B cell (primary cell): ENCODE measurements around the gene RERE. TPM values are rescaled to one million over a fixed set of nuclear protein-coding genes. Genes with fewer than 3 reads are reported as not detected.
A peak's percentile ranks its signal among the peaks of the same experiment; 100 is the strongest.

Experiments used
- ATAC-seq: fragments of 200-7000 bp; cut with Tn5 transposase; one replicate; pipeline ENCODE4 v1.10.0; 2021; ENCODE audit warnings: low read depth, mild to moderate bottlenecking, moderate number of reproducible peaks, moderate library complexity
- CTCF ChIA-PET: fragments of 350-600 bp; sonication (Branson Sonifier 250); formaldehyde crosslinking; loops from one replicate; lab custom pipeline; 2021; ENCODE audit warnings: antibody characterized with exemption, inconsistent platforms; lab: Charles Lee
- POLR2A ChIA-PET: fragments of 350-600 bp; sonication (Branson Sonifier 250); formaldehyde crosslinking; loops from one replicate; lab custom pipeline; 2021; ENCODE audit warnings: antibody characterized with exemption; lab: Charles Lee
- DNase-seq: peaks from one replicate; pipeline ENCODE4 v3.0.0; 2013
- H2AFZ ChIP-seq: 2 replicates; pipeline ENCODE4 v1.6.1; 2012; ENCODE audit warnings: mild to moderate bottlenecking, low read depth, low read length; ENCODE audit not compliant: insufficient read depth, poor library complexity, severe bottlenecking
- H3K27ac ChIP-seq, 2 donors: 1 replicate in 1 of 2; 2 replicates in 1 of 2; pipeline ENCODE4 v1.5.1; 2012 to 2013; ENCODE audit warnings: low read length in 2 of 2, mild to moderate bottlenecking in 2 of 2, moderate library complexity in 1 of 2
- H3K27me3 ChIP-seq, 4 experiments: fragments of 200-600 bp in 1 of 4; sonication (generic) in 1 of 4; replicated peaks in 1 of 4; 1 replicate in 2 of 4; 2 replicates in 2 of 4; pipeline versions ENCODE4 v1.6.1 to v1.7.0; 2013 to 2016; ENCODE audit warnings: low read length in 3 of 4, mild to moderate bottlenecking in 2 of 4, mixed read lengths in 1 of 4, moderate library complexity in 1 of 4; ENCODE audit not compliant: insufficient read depth in 4 of 4, control insufficient read depth in 3 of 4; ENCODE audit errors: control extremely low read depth in 1 of 4
- H3K36me3 ChIP-seq, 2 experiments: replicated peaks in 1 of 2; 1 replicate in 1 of 2; 2 replicates in 1 of 2; pipeline versions ENCODE4 v1.6.1 to v1.7.1; 2013; ENCODE audit warnings: low read length in 1 of 2; ENCODE audit not compliant: insufficient read depth in 2 of 2, control insufficient read depth in 1 of 2; ENCODE audit errors: control extremely low read depth in 1 of 2, extremely low read depth in 1 of 2
- H3K4me1 ChIP-seq, 2 donors: fragments of 200-600 bp in 1 of 2; sonication (generic) in 1 of 2; 1 replicate in 1 of 2; 2 replicates in 1 of 2; pipeline versions ENCODE4 v1.5.1 to v1.6.1; 2013 to 2017; ENCODE audit warnings: low read length in 2 of 2; ENCODE audit not compliant: control insufficient read depth in 2 of 2, insufficient read depth in 2 of 2
- H3K4me2 ChIP-seq: replicated peaks from 2 replicates; pipeline ENCODE3; 2012; ENCODE audit warnings: mild to moderate bottlenecking, low read depth, low read length; ENCODE audit not compliant: poor library complexity, severe bottlenecking
- H3K4me3 ChIP-seq, 5 experiments: fragments of 200-600 bp in 1 of 5; sonication (generic) in 1 of 5; 1 replicate in 3 of 5; 2 replicates in 2 of 5; pipeline versions ENCODE4 v1.5.1 to v1.7.0; 2011 to 2016; ENCODE audit warnings: low read length in 4 of 5, mild to moderate bottlenecking in 4 of 5, low read depth in 2 of 5, control low read depth in 1 of 5, moderate library complexity in 1 of 5; ENCODE audit not compliant: insufficient read depth in 1 of 5; ENCODE audit errors: control extremely low read depth in 1 of 5, extremely low read depth in 1 of 5
- H3K79me2 ChIP-seq: fragments of 200-600 bp; sonication (generic); one replicate; pipeline ENCODE4 v1.6.0; 2016; ENCODE audit warnings: low read length; ENCODE audit not compliant: control insufficient read depth, insufficient read depth
- H3K9ac ChIP-seq: fragments of 200-600 bp; sonication (generic); 2 replicates; pipeline ENCODE4 v1.6.1; 2017; ENCODE audit warnings: mild to moderate bottlenecking, low read length, moderate library complexity
- H3K9me3 ChIP-seq, 3 donors: one replicate each; pipeline versions ENCODE4 v1.6.1 to v1.7.1; 2013; ENCODE audit warnings: low read length in 2 of 3; ENCODE audit not compliant: control insufficient read depth in 2 of 3, insufficient read depth in 1 of 3; ENCODE audit errors: control extremely low read depth in 1 of 3
- H4K20me1 ChIP-seq: 2 replicates; pipeline ENCODE4 v1.6.0; 2012; ENCODE audit warnings: mild to moderate bottlenecking, low read length; ENCODE audit not compliant: insufficient read depth, control insufficient read depth, poor library complexity, severe bottlenecking
- H3K27ac Mint-ChIP-seq: one replicate; pipeline ENCODE4 v1.8.0; 2021; ENCODE audit warnings: mixed read lengths
- H3K27me3 Mint-ChIP-seq: one replicate; pipeline ENCODE4 v1.8.0; 2021; ENCODE audit warnings: mixed read lengths
- H3K4me1 Mint-ChIP-seq: one replicate; pipeline ENCODE4 v1.8.0; 2021; ENCODE audit warnings: mixed read lengths
- H3K4me3 Mint-ChIP-seq: one replicate; pipeline ENCODE4 v1.8.0; 2021; ENCODE audit warnings: mixed read lengths
- H3K9me3 Mint-ChIP-seq: one replicate; pipeline ENCODE4 v1.8.0; 2022; ENCODE audit warnings: mixed read lengths; ENCODE audit not compliant: insufficient read depth
- CTCF ChIP-seq: fragments of 200-600 bp; IDR thresholded peaks from one replicate; pipeline ENCODE4 v1.8.0; 2022; ENCODE audit warnings: antibody characterized with exemption, mild to moderate bottlenecking
- EZH2 ChIP-seq: IDR thresholded peaks from 2 replicates; pipeline ENCODE4 v1.6.1; 2012; ENCODE audit warnings: borderline replicate concordance, low read depth, mild to moderate bottlenecking, moderate library complexity, low read length; ENCODE audit not compliant: insufficient read depth, poor library complexity, severe bottlenecking
- WGBS: methylation state at CpG from one replicate; pipeline ENCODE4 v1.1.5; 2013; ENCODE audit warnings: missing lambda C conversion rate; ENCODE audit not compliant: insufficient coverage; 5-methylcytosine and 5-hydroxymethylcytosine counted together
- intact Hi-C: fragments of 100-400 bp; cut with micrococcal nuclease; formaldehyde crosslinking; loops from one replicate; pipeline ENCODE4 v1.10.0; 2022
- polyA plus RNA-seq: library from polyadenylated mRNA; depleted of rRNA; stranded (reverse); fragments of >200 nt; gene quantifications from 2 replicates; pipeline ENCODE4 v1.2.3, GENCODE V29; 2012
- total RNA-seq, 2 donors: library from RNA; stranded (reverse); fragments of 120-200 nt in 1 of 2; gene quantifications; 1 replicate in 1 of 2; 2 replicates in 1 of 2; pipeline versions ENCODE4 v1.2.3 to v1.2.4, GENCODE V29; 2013 to 2022

The RERE gene
- total and polyA plus RNA-seq, 2 donors (not counting 1 experiment from before 2014, with no cell fraction given): 27.3 to 132 TPM

- intact Hi-C loops: no loop called here
- no peaks in the 10 kb centered on the region for H3K9me3 Mint-ChIP-seq
- H3K27ac Mint-ChIP-seq: peak overlapping the region; percentile 87
- POLR2A ChIA-PET: interaction anchor here (1.1 kb wide), 1 partner anchor 10 kb away, joined by 4 read pairs; no protein-coding TSS in a partner anchor
- Histone ChIP-seq H3K36me3 (peaks cover 11 to 30% of the 10 kb centered on the region in 2 experiments), H3K79me2 (peaks cover 71% of the 10 kb centered on the region), H3K27me3 (no peaks in the 10 kb centered on the region), H3K4me2 (peak overlapping the region; percentile 64), H3K9ac (peak overlapping the region; percentile 23), H3K9me3 (peaks cover 0 to 4% (median 0%) of the 10 kb centered on the region in 3 donors), H4K20me1 (no peaks in the 10 kb centered on the region), H2AFZ (peak overlapping the region; percentile 58), H3K4me1 (peaks cover 25 to 27% of the 10 kb centered on the region in 2 donors), H3K27ac (peak overlapping the region; percentile 54 to 77), H3K4me3 (peak overlapping the region in 2 of 5 experiments; percentile 7 to 18)
- ATAC-seq (no peak), DNase-seq (no peak)
- H3K4me3 Mint-ChIP-seq: peak overlapping the region; percentile 80
- CTCF ChIA-PET: interaction anchor here (2.2 kb wide), 1 partner anchor 339 kb away, joined by 6 read pairs; no protein-coding TSS in a partner anchor
- peaks cover 32% of the 10 kb centered on the region for H3K4me1 Mint-ChIP-seq
- H3K27me3 Mint-ChIP-seq: no peaks in the 10 kb centered on the region
- WGBS: 85% methylated on average over 6 of the region's 7 CpGs
- TF ChIP-seq CTCF (no peak), EZH2 (no peak)
These were observed 307.9 kb downstream of the RERE start for GRCh38 chr1:8509579-8509978.

DNA sequence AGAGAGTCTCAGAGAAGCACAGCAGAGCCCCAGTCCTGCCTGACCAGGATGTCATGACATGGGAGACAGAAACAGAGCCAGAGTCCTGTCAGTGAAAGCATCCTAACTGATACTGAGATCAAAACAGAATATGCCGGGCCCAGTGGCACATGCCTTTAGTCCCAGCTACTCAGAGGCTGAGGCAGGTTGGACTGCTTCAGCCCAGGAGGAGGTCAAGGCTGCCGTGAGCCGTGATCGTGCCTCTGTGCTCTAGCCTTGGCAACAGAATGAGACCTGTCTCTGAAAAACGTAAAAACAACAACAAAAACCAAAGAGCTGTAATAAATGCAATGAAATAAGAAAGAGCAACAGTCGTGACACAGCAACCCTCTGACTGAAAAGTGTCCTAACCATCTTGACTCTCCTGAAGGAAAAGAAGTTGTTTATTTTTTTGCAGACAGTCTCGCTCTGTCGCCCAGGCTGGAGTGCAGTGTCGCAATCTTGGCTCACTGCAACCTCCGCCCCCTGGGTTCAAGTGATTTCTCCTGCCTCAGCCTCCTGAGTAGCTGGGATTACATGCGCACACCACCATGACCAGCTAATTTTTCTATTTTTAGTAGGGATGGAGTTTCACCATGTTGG lies 310.3 kb downstream of the RERE start:
- H3K27me3 Mint-ChIP-seq: no peaks in the 10 kb centered on the region
- Histone ChIP-seq H3K9ac (no peak overlapping the region), H3K4me3 (no peak overlapping the region), H4K20me1 (no peaks in the 10 kb centered on the region), H2AFZ (no peak overlapping the region), H3K27ac (no peak overlapping the region), H3K36me3 (peaks cover 7 to 27% of the 10 kb centered on the region in 2 experiments), H3K27me3 (no peaks in the 10 kb centered on the region), H3K79me2 (peaks cover 50% of the 10 kb centered on the region), H3K4me2 (no peak overlapping the region), H3K4me1 (peaks cover 25% of the 10 kb centered on the region in 2 donors), H3K9me3 (peaks cover 0 to 4% (median 0%) of the 10 kb centered on the region in 3 donors)
- H3K9me3 Mint-ChIP-seq: no peaks in the 10 kb centered on the region
- DNase-seq (no peak), ATAC-seq (no peak)
- intact Hi-C loops: no loop called here
- TF ChIP-seq CTCF (no peak), EZH2 (no peak)
- CTCF ChIA-PET: no interaction called here
- POLR2A ChIA-PET: no interaction called here
- H3K27ac Mint-ChIP-seq: peak overlapping the region; percentile 64
- 99% methylated on average over 7 of the region's 11 CpGs for WGBS
- no peak overlapping the region for H3K4me3 Mint-ChIP-seq
- peaks cover 26% of the 10 kb centered on the region for H3K4me1 Mint-ChIP-seq
